GM12872 (cell line): ENCODE results near the gene FOXK1.

Experiments used
- CTCF ChIP-seq: IDR thresholded peaks from 3 replicates; pipeline ENCODE4 v1.5.1; 2011; ENCODE audit warnings: low read depth, mild to moderate bottlenecking, low read length, moderate library complexity; ENCODE audit not compliant: insufficient read depth

FOXK1 gene

GRCh38 chr7:4657640-4658417 is 24.3 kb upstream of the FOXK1 start:
- no peak for TF ChIP-seq CTCF

- peak; percentile 29; the same call in 1 of the 3 replicates for TF ChIP-seq CTCF
These were observed 22.4 kb upstream of the FOXK1 start for GRCh38 chr7:4659551-4660286.

- no peak for TF ChIP-seq CTCF
These were observed 20.2 kb upstream of the FOXK1 start for GRCh38 chr7:4661871-4662270.

GRCh38 chr7:4663239-4664018 is 18.7 kb upstream of the FOXK1 start:
- no peak for TF ChIP-seq CTCF

GRCh38 chr7:4665661-4666060 is 16.4 kb upstream of the FOXK1 start:
- TF ChIP-seq CTCF: no peak

GRCh38 chr7:4667776-4668509 is 14.2 kb upstream of the FOXK1 start:
- no peak for TF ChIP-seq CTCF

GRCh38 chr7:4668510-4668847 is 13.6 kb upstream of the FOXK1 start:
- no peak for TF ChIP-seq CTCF
